IMR-90 (cell line): ENCODE data around the gene CCDC43. TPM values are rescaled to one million over a fixed set of nuclear protein-coding genes. Genes with fewer than 3 reads are reported as not detected.

Source experiments
- ATAC-seq: fragments of 200-7000 bp; cut with Tn5 transposase; 2 replicates; pipeline ENCODE4 v1.9.1; 2020; ENCODE audit warnings: low read depth, mild to moderate bottlenecking, moderate library complexity
- BruUV-seq: library from RNA; stranded (reverse); fragments of 400-500 nt; replicated peaks from 2 replicates; lab custom pipeline; 2021; lab: Mats Ljungman, UMichigan
- CTCF ChIA-PET: fragments of 300-600 bp; formaldehyde crosslinking; extraction: SDS; loops from one replicate; lab custom pipeline; 2021; ENCODE audit warnings: antibody characterized with exemption; lab: Yijun Ruan, JAX
- POLR2A ChIA-PET: fragments of 300-600 bp; sonication (Branson Sonifier 250); formaldehyde crosslinking; loops from one replicate; lab custom pipeline; 2022; ENCODE audit warnings: antibody characterized with exemption; ENCODE audit not compliant: unreplicated experiment; lab: Charles Lee
- DNase-seq: peaks from one replicate; pipeline ENCODE4 v3.0.0; 2013
- H2AFZ ChIP-seq: replicated peaks from 2 replicates; pipeline ENCODE3; 2013; ENCODE audit warnings: low read length, mild to moderate bottlenecking; ENCODE audit not compliant: poor library complexity
- H2AK5ac ChIP-seq: 2 replicates; pipeline ENCODE4 v1.6.1; 2013; ENCODE audit warnings: low read depth, low read length, inconsistent platforms
- H2AK9ac ChIP-seq: replicated peaks from 2 replicates; pipeline ENCODE3; 2013; ENCODE audit warnings: mild to moderate bottlenecking, low read depth, low read length, moderate library complexity; ENCODE audit not compliant: poor library complexity
- H2BK120ac ChIP-seq: 2 replicates; pipeline ENCODE4 v1.6.1; 2013; ENCODE audit warnings: low read depth, low read length, inconsistent platforms
- H2BK15ac ChIP-seq: 3 replicates; pipeline ENCODE4 v1.6.1; 2013; ENCODE audit warnings: low read depth, low read length, inconsistent platforms
- H2BK20ac ChIP-seq: 2 replicates; pipeline ENCODE4 v1.6.1; 2013; ENCODE audit warnings: low read depth, mild to moderate bottlenecking, inconsistent platforms, low read length, moderate library complexity
- H2BK5ac ChIP-seq: 2 replicates; pipeline ENCODE4 v1.6.1; 2013; ENCODE audit warnings: mild to moderate bottlenecking, low read depth, low read length, inconsistent platforms; ENCODE audit not compliant: poor library complexity, severe bottlenecking
- H3K14ac ChIP-seq: replicated peaks from 2 replicates; pipeline ENCODE4 v1.6.1; 2013; ENCODE audit warnings: low read depth, low read length, inconsistent platforms
- H3K18ac ChIP-seq: 2 replicates; pipeline ENCODE4 v1.6.1; 2013; ENCODE audit warnings: low read depth, low read length, control low read depth
- H3K23ac ChIP-seq: 2 replicates; pipeline ENCODE4 v1.6.1; 2013; ENCODE audit warnings: low read depth, low read length, inconsistent platforms
- H3K27ac ChIP-seq: 2 replicates; pipeline ENCODE4 v1.5.1; 2013; ENCODE audit warnings: mild to moderate bottlenecking, control low read depth, low read length; ENCODE audit not compliant: insufficient read depth
- H3K27me3 ChIP-seq: 2 replicates; pipeline ENCODE4 v1.6.1; 2013; ENCODE audit warnings: low read length; ENCODE audit not compliant: control insufficient read depth, insufficient read depth
- H3K36me3 ChIP-seq: 2 replicates; pipeline ENCODE4 v1.6.1; 2013; ENCODE audit warnings: low read length, mixed read lengths; ENCODE audit not compliant: control insufficient read depth, insufficient read depth
- H3K4ac ChIP-seq: 2 replicates; pipeline ENCODE4 v1.6.1; 2013; ENCODE audit warnings: low read depth, low read length, inconsistent platforms
- H3K4me1 ChIP-seq: 2 replicates; pipeline ENCODE4 v1.6.1; 2013; ENCODE audit warnings: low read length, mixed read lengths; ENCODE audit not compliant: control insufficient read depth, insufficient read depth
- H3K4me2 ChIP-seq: 2 replicates; pipeline ENCODE4 v1.6.1; 2013; ENCODE audit warnings: low read depth, mild to moderate bottlenecking, control low read depth, low read length, moderate library complexity
- H3K4me3 ChIP-seq: 2 replicates; pipeline ENCODE4 v1.5.1; 2013; ENCODE audit warnings: low read depth, mild to moderate bottlenecking, control low read depth, low read length, moderate library complexity; ENCODE audit not compliant: insufficient read depth
- H3K56ac ChIP-seq: 2 replicates; pipeline ENCODE4 v1.6.1; 2013; ENCODE audit warnings: low read length, inconsistent platforms; ENCODE audit not compliant: insufficient read depth; ENCODE audit errors: extremely low read depth
- H3K79me1 ChIP-seq, 2 experiments: 2 replicates each; pipeline ENCODE4 v1.6.1; 2013; ENCODE audit warnings: low read length in 2 of 2, inconsistent platforms in 1 of 2, low read depth in 1 of 2
- H3K9ac ChIP-seq: 2 replicates; pipeline ENCODE4 v1.6.1; 2013; ENCODE audit warnings: low read depth, low read length, control low read depth
- H3K9me1 ChIP-seq: 2 replicates; pipeline ENCODE4 v1.6.1; 2013; ENCODE audit warnings: low read length, inconsistent platforms; ENCODE audit not compliant: insufficient read depth
- H3K9me3 ChIP-seq: 2 replicates; pipeline ENCODE4 v1.6.1; 2013; ENCODE audit warnings: low read length; ENCODE audit not compliant: control insufficient read depth, insufficient read depth
- H4K20me1 ChIP-seq: 2 replicates; pipeline ENCODE4 v1.6.1; 2013; ENCODE audit warnings: low read length, inconsistent platforms; ENCODE audit not compliant: insufficient read depth
- H4K5ac ChIP-seq: 2 replicates; pipeline ENCODE4 v1.6.1; 2013; ENCODE audit warnings: mild to moderate bottlenecking, low read depth, low read length, control low read depth
- H4K8ac ChIP-seq, 2 experiments: 2 replicates each; pipeline ENCODE4 v1.6.1; 2013; ENCODE audit warnings: low read depth in 2 of 2, low read length in 2 of 2, control low read depth in 1 of 2, inconsistent platforms in 1 of 2
- H4K91ac ChIP-seq: 2 replicates; pipeline ENCODE4 v1.6.1; 2013; ENCODE audit warnings: low read depth, low read length, inconsistent platforms; ENCODE audit not compliant: insufficient read depth
- BHLHE40 ChIP-seq: fragments of 150-350 bp; IDR thresholded peaks from 2 replicates; pipeline ENCODE4 v1.6.1; 2016; ENCODE audit warnings: mild to moderate bottlenecking, low read depth, low read length
- WGBS, 2 experiments: methylation state at CpG; one replicate each; pipeline versions ENCODE4 v1.1.5 to v1.1.7; 2013; ENCODE audit warnings: missing lambda C conversion rate in 2 of 2; ENCODE audit not compliant: insufficient read length in 1 of 2; ENCODE audit errors: extremely low coverage in 2 of 2; 5-methylcytosine and 5-hydroxymethylcytosine counted together
- dilution Hi-C: fragments of 300-500 bp; cut with HindIII; formaldehyde crosslinking; loops from one replicate; pipeline ENCODE4 v1.14.3; 2018; ENCODE audit warnings: low sequenced_read_pairs; ENCODE audit not compliant: unreplicated experiment
- in situ Hi-C: fragments of 300-500 bp; cut with MboI; formaldehyde crosslinking; loops from 3 replicates; pipeline ENCODE4 v1.14.3; 2019; ENCODE audit warnings: low sequenced_read_pairs, inconsistent platforms, mixed read lengths
- intact Hi-C: fragments of 100-400 bp; cut with micrococcal nuclease; formaldehyde crosslinking; loops from 2 replicates; pipeline ENCODE4 v1.10.0; 2022
- polyA plus RNA-seq, 3 experiments: library from polyadenylated mRNA; depleted of rRNA; stranded (reverse); fragments of >200 nt; gene quantifications; 2 replicates each; pipeline ENCODE4 v1.2.3, GENCODE V29; 2012; ENCODE audit warnings: low replicate concordance in 1 of 3
- total RNA-seq: library from RNA; depleted of rRNA; stranded (reverse); fragments of >200 nt; gene quantifications from 2 replicates; pipeline ENCODE4 v1.2.3, GENCODE V29; 2012

Gene CCDC43
- total and polyA plus RNA-seq, 2 of the 4 experiments (the other 2 are of a cell fraction), result 11.3 to 20.8 TPM

DNA sequence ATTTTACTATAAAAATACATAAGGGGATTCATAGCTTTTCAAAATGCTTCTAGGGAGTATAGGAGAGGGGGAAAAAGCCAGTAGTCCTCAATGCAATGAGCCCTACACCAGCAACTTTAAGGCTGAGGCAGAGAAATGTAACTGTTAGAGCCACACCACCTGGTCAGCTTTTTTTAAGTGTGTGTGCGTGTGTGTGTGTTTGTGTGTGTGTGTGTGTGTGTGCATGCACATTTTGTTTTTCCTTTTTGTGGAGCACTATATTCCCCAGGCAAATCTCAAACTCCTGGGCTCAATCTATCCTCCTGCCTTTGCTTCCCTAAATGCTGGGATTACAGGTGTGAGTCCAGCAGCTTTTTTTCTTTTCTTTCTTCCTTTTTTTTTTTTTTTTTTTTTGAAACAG is 35.6 kb downstream of the CCDC43 start:
- peaks cover 30% of the 10 kb centered on the region for H3K27me3 ChIP-seq
- no peak overlapping the region for H4K91ac ChIP-seq
- POLR2A ChIA-PET, result interaction anchor here (0.6 kb wide), 1 partner anchor 104 kb away, joined by 3 read pairs; no protein-coding TSS in a partner anchor
- no peak overlapping the region for H4K8ac ChIP-seq
- H3K4me3 ChIP-seq, result no peak overlapping the region
- no CpG with 5 or more reads among the region's 1 CpG for WGBS, 2 experiments
- no peak overlapping the region for H4K5ac ChIP-seq
- CTCF ChIA-PET, result no interaction called here
- no peaks in the 10 kb centered on the region for H3K79me1 ChIP-seq
- ATAC-seq, result no peak
- H3K9me3 ChIP-seq, result peaks cover 10% of the 10 kb centered on the region
- no peak overlapping the region for H3K18ac ChIP-seq
- no peak overlapping the region for H2AK9ac ChIP-seq
- H2AK5ac ChIP-seq, result no peak overlapping the region
- no peak overlapping the region for H2AFZ ChIP-seq
- intact Hi-C loops (no loop called here), in situ Hi-C loops (no loop called here), dilution Hi-C loops (no loop called here)
- TF ChIP-seq BHLHE40, result no peak
- H3K9me1 ChIP-seq, result no peaks in the 10 kb centered on the region
- no peak overlapping the region for H3K56ac ChIP-seq
- no peaks in the 10 kb centered on the region for H3K36me3 ChIP-seq
- no peak overlapping the region for H3K4ac ChIP-seq
- no peaks in the 10 kb centered on the region for H3K4me1 ChIP-seq
- no peak for DNase-seq
- no TSS peak for BruUV-seq
- no peak overlapping the region for H2BK120ac ChIP-seq
- H2BK5ac ChIP-seq, result no peak overlapping the region
- no peak overlapping the region for H3K4me2 ChIP-seq
- H3K9ac ChIP-seq, result no peak overlapping the region
- H2BK20ac ChIP-seq, result no peak overlapping the region
- no peak overlapping the region for H3K27ac ChIP-seq
- no peak overlapping the region for H2BK15ac ChIP-seq
- H4K20me1 ChIP-seq, result no peaks in the 10 kb centered on the region
- no peak overlapping the region for H3K14ac ChIP-seq
- no peak overlapping the region for H3K23ac ChIP-seq
